Loucy (cell line): ENCODE results near the gene GLYR1.

Experiments
- H2AFZ ChIP-seq: fragments of 200-600 bp; sonication (generic); 2 replicates; pipeline ENCODE4 v1.6.0; 2016; ENCODE audit warnings: antibody characterized with exemption, mild to moderate bottlenecking, low read length, moderate library complexity
- H3F3A ChIP-seq: fragments of 200-600 bp; 2 replicates; pipeline ENCODE4 v1.6.0; 2016; ENCODE audit warnings: antibody characterized with exemption, low read depth, mild to moderate bottlenecking
- H3K27me3 ChIP-seq: fragments of 200-600 bp; sonication (generic); 2 replicates; pipeline ENCODE4 v1.6.1; 2014; ENCODE audit warnings: low read length, mild to moderate bottlenecking; ENCODE audit not compliant: insufficient read depth, poor library complexity, severe bottlenecking
- H3K36me3 ChIP-seq: fragments of 200-600 bp; sonication (generic); 2 replicates; pipeline ENCODE4 v1.6.1; 2016; ENCODE audit warnings: low read length; ENCODE audit not compliant: insufficient read depth
- H3K4me1 ChIP-seq: fragments of 200-600 bp; sonication (generic); 2 replicates; pipeline ENCODE4 v1.5.1; 2014; ENCODE audit warnings: low read length, mild to moderate bottlenecking; ENCODE audit not compliant: insufficient read depth, poor library complexity, severe bottlenecking
- H3K4me2 ChIP-seq: fragments of 200-600 bp; sonication (generic); 2 replicates; pipeline ENCODE4 v1.6.0; 2014; ENCODE audit warnings: antibody characterized with exemption, low read length, low read depth, mild to moderate bottlenecking; ENCODE audit not compliant: poor library complexity, severe bottlenecking
- H3K4me3 ChIP-seq: fragments of 200-600 bp; sonication (generic); 2 replicates; pipeline ENCODE4 v1.5.1; 2014; ENCODE audit warnings: low read length, mild to moderate bottlenecking, mixed read lengths; ENCODE audit not compliant: poor library complexity, severe bottlenecking
- H3K79me2 ChIP-seq: fragments of 200-600 bp; sonication (generic); 2 replicates; pipeline ENCODE4 v1.6.1; 2014; ENCODE audit warnings: low read length; ENCODE audit not compliant: insufficient read depth
- H3K9ac ChIP-seq: fragments of 200-600 bp; sonication (generic); 2 replicates; pipeline ENCODE4 v1.6.0; 2014; ENCODE audit warnings: mild to moderate bottlenecking, low read depth, low read length, moderate library complexity; ENCODE audit not compliant: poor library complexity, severe bottlenecking
- H3K9me2 ChIP-seq: fragments of 200-600 bp; sonication (generic); replicated peaks from 2 replicates; pipeline ENCODE4 v1.6.1; 2016; ENCODE audit warnings: low read depth, low read length, mixed read lengths
- H3K9me3 ChIP-seq: fragments of 200-600 bp; sonication (generic); 2 replicates; pipeline ENCODE4 v1.6.1; 2014; ENCODE audit warnings: mild to moderate bottlenecking, antibody characterized with exemption, low read length, low read depth; ENCODE audit not compliant: insufficient read depth
- H4K20me1 ChIP-seq: fragments of 200-600 bp; sonication (generic); 2 replicates; pipeline ENCODE4 v1.6.0; 2014; ENCODE audit warnings: antibody characterized with exemption, low read length, mild to moderate bottlenecking; ENCODE audit not compliant: insufficient read depth, poor library complexity, severe bottlenecking
- EZH2phosphoT487 ChIP-seq: fragments of 200-600 bp; IDR thresholded peaks from 2 replicates; pipeline ENCODE4 v1.6.1; 2018; ENCODE audit warnings: antibody characterized with exemption, mild to moderate bottlenecking, moderate library complexity, borderline replicate concordance
- TF ChIP-seq, protein P1 (sequence below): fragments of 200-600 bp; sonication (generic); conservative IDR thresholded peaks from 2 replicates; pipeline ENCODE4 v1.5.1; 2014; ENCODE audit warnings: mild to moderate bottlenecking, antibody characterized with exemption, low read length

GLYR1 gene

DNA sequence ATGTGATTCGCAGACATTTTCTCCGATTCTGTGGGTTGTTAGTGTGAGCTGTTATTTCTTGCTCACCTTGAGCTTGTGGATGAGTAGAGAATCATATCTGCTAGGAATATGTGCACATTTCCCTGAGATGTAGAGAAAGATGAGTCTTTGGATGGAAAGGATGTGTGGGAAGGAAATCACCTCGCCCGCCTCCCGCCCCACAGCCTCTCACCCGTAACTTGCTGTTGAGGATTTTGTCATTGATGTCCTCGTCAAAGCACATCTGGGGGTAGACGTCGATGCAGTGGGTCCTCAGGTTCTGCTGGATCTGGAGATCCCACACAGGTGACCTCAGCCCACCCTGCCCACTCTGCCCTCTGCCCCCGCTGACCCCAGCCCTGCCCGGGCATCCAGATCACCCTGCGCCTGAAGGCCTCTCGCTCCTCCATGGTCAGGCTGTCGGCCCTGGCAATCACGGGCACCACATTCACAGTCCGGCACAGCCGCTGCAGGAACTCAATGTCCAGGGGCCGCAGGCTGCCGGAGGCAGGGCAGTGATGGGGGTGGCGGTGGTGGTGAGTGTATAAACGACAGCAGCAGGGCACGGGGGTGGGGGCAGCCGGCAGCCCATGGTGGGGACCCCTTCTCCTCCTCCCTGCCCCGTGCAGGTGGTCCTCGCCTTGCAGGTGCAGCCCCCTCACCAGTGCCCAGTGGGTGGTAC is 63.7 kb downstream of the GLYR1 start:
- H3F3A ChIP-seq = no peaks in the 10 kb centered on the region

DNA sequence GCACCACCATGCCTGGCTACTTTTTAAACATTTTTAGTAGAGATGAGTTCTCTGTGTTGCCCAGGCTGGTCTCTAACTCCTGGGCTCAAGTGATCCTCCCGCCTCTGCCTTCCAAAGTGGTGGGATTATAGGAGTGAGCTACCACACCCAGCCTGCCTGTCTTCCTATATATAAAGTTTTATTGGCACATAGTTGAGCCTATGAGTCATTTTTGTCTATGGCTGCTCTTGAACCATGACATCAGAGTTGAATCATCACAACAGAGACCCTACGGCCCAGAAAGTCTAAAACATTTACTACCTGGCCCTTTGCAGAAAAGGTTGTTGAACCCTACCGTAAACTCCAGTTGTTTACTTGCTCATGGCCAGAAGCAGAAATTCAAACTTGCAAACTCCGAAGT is 66.9 kb downstream of the GLYR1 start:
- H3K79me2 ChIP-seq = no peaks in the 10 kb centered on the region
- H3K9me2 ChIP-seq = no peaks in the 10 kb centered on the region
- no peaks in the 10 kb centered on the region for H3K9me3 ChIP-seq
- H3K9ac ChIP-seq = no peak overlapping the region
- no peaks in the 10 kb centered on the region for H4K20me1 ChIP-seq
- no peak overlapping the region for H2AFZ ChIP-seq
- H3K27me3 ChIP-seq = no peaks in the 10 kb centered on the region
- no peak for TF ChIP-seq EZH2phosphoT487
- TF ChIP-seq, protein P1, sequence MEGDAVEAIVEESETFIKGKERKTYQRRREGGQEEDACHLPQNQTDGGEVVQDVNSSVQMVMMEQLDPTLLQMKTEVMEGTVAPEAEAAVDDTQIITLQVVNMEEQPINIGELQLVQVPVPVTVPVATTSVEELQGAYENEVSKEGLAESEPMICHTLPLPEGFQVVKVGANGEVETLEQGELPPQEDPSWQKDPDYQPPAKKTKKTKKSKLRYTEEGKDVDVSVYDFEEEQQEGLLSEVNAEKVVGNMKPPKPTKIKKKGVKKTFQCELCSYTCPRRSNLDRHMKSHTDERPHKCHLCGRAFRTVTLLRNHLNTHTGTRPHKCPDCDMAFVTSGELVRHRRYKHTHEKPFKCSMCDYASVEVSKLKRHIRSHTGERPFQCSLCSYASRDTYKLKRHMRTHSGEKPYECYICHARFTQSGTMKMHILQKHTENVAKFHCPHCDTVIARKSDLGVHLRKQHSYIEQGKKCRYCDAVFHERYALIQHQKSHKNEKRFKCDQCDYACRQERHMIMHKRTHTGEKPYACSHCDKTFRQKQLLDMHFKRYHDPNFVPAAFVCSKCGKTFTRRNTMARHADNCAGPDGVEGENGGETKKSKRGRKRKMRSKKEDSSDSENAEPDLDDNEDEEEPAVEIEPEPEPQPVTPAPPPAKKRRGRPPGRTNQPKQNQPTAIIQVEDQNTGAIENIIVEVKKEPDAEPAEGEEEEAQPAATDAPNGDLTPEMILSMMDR = no peak
- no peak overlapping the region for H3K4me3 ChIP-seq
- H3K4me2 ChIP-seq = no peak overlapping the region
- H3F3A ChIP-seq = no peaks in the 10 kb centered on the region
- no peaks in the 10 kb centered on the region for H3K36me3 ChIP-seq
- no peaks in the 10 kb centered on the region for H3K4me1 ChIP-seq

More for the DNA sequence above, 63.7 kb downstream of the GLYR1 start:
- Histone ChIP-seq H2AFZ (no peak overlapping the region), H3K9me2 (no peaks in the 10 kb centered on the region), H3K4me2 (no peak overlapping the region), H3K27me3 (no peaks in the 10 kb centered on the region), H3K9me3 (no peaks in the 10 kb centered on the region), H3K36me3 (no peaks in the 10 kb centered on the region), H3K4me3 (no peak overlapping the region), H3K4me1 (no peaks in the 10 kb centered on the region), H3K9ac (no peak overlapping the region), H3K79me2 (no peaks in the 10 kb centered on the region), H4K20me1 (no peaks in the 10 kb centered on the region)
- TF ChIP-seq, protein P1 = no peak
- TF ChIP-seq EZH2phosphoT487 = no peak

DNA sequence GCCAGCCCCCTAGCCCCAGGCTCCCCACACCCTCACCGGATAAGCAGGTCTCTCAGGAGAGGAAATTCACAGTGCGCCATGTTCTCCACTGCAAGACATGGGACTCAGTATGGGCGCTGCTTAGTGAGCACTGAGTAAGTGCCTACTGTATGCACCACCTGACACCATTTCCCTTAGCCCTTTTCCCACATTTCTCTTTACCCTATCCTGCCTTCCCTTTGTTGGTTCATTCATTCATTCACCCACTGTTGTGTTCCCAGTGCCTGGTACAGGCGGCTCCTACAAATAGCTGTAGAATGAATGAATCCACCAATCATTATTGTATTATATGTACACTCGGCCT is 69.1 kb downstream of the GLYR1 start:
- Histone ChIP-seq H3K36me3 (no peaks in the 10 kb centered on the region), H3K4me1 (no peaks in the 10 kb centered on the region), H3K4me3 (no peak overlapping the region), H3K4me2 (no peak overlapping the region), H3K9me2 (no peaks in the 10 kb centered on the region), H3K79me2 (no peaks in the 10 kb centered on the region), H3F3A (no peaks in the 10 kb centered on the region), H3K9me3 (no peaks in the 10 kb centered on the region), H2AFZ (no peak overlapping the region), H3K27me3 (no peaks in the 10 kb centered on the region), H3K9ac (no peak overlapping the region), H4K20me1 (no peaks in the 10 kb centered on the region)
- no peak for TF ChIP-seq EZH2phosphoT487
- TF ChIP-seq, protein P1 = no peak
